Kasumi-1 (cell line): ENCODE results near the gene ACTL10.

Experiments
- DNase-seq, 2 experiments: peaks; one replicate each; lab custom pipeline; 2025; lab: John Stamatoyannopoulos, UW

Gene ACTL10

DNA sequence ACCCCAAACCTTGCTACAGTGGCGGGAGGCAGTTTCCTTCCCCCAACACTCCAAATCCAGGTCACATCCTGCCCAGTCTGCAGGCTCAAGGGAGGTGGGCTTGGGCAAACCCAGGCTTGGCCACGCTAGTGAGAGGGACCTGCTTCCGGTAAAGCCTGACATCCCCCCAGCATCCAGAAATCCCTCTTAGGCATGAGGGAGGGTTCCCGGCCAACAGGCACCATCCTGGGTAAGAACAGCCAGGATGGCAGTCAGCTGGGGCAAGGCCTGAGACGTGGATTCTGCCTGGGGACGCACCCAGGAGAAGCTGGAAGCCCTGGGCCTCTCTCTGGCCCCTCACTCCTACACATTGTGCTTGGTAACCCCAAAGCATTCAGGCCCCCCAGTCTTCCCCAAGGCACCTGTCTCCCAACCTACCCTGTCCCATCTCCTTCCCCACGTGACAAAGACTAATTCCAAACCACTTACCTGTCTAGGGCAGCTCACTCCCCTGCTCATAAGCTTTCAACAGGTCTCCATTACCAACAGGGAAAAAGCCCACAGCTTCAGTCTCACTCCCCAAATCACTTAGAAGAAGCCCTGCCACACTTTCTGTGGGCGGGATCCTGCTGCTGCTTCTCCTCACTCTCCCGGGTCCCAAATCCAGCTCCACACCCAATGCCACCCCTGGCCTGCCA is 2.5 kb upstream of the ACTL10 start:
- no peak for DNase-seq

DNA sequence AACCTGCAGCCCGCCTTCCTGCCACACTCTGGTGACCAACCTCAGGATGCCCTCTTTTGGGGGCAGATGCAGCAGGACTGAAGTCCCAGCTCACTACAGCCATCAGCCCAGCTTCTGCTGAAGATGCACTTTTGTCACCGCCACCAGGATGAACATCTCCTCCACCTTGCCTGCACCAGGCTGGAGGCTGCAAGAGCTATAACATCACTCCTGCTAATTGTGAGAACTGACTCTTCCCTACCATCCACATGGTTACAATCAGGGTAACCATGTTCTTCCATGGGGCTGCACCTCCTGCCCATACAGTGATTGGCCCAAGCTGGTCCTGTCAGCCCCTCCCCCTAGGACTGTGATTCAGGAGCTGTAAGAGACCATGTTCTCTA is 2.0 kb upstream of the ACTL10 start:
- DNase-seq = no peak

DNA sequence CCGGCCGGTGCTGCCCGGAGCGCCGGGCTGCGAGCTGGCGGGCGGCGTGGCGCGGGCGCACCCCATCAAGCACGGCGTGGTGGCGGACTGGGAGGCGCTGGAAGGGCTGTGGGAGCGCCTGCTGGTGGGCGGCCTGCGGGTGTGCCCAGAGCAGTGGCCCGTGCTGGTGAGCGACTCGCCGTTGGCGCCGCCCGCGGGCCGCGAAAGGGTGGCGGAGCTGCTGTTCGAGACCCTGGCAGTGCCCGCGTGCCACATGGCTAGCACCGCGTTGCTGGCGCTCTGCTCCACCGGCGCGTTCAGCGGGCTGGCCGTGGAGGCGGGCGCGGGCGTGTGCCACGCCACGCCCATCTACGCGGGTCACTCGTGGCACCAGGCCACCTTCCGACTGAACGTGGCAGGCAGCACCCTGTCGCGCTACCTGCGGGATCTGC is 517 bp downstream of the ACTL10 start:
- DNase-seq = no peak

GRCh38 chr20:33667676-33668465 is 1.1 kb downstream of the ACTL10 start:
- DNase-seq = peak; percentile 21 to 41

DNA sequence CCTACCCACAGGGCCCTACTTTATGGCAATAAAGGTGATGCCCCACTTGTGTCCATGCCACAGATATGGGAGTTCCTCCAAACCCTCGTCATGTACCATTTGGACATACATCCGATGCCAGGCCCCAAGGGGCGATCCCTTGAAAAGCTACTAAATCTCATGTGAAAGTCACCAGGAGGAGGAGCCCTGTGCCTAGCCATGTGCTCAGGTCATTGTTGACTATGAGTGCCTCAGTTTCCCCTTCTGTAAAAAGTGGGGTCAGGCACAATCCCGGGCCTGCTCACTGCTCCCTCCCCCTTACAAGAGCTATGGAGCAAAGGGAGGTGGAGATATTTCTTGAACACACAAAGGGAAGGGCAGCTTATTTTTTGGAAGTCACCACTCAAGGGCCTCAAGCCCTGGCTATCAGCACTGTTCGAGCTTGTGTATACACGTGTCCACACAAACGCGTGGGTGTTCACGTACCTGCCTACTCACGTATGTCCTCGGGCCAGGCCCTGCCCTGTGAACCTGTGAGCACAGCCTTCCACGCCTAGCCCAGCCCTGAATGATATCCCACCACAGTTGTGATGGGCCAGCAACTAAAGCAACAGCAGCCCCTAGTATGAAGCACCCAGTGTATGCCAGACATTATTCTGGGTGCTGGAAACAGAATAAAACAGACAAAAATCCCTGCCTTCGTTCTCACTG is 1.9 kb downstream of the ACTL10 start:
- no peak for DNase-seq

- no peak for DNase-seq
These were observed 2.5 kb downstream of the ACTL10 start for GRCh38 chr20:33669224-33669623.

DNA sequence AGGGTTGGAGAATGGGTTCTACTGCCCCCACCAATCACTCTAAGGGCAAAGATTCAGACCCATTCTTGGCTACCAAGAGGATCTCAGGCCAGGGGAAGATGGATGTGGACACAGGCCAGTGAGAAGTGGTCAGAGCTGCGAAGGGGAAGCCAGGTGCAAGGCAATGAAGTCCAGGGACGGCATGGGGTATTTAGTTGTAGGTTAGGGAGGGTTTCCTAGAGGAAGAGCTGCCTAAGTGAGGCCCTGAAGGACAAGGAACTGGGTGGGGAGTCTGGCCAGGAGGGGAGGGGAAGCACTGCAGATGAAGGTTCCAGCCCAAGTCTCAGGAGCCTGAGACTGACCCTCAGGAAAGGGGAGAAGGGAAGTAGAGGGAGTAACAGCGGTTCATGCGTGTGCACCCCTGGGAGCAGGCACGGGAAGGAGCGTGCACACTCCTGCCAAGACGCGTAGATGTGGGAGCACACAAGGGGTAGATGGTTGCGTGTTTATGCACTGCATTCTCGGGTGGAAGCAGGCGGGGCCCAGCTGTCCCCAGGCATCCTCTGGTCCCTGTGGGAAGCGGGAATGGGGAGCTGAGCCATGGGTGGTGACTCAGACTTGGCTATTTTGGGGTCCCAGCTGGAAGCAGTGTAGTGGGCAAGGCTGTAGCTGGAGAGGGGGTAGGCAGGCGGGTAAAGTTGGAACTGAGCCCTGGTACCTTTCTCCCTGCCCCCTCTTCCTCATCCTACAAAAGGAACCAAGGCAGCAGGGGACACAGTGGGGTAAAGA is 3.3 kb downstream of the ACTL10 start:
- no peak for DNase-seq

DNA sequence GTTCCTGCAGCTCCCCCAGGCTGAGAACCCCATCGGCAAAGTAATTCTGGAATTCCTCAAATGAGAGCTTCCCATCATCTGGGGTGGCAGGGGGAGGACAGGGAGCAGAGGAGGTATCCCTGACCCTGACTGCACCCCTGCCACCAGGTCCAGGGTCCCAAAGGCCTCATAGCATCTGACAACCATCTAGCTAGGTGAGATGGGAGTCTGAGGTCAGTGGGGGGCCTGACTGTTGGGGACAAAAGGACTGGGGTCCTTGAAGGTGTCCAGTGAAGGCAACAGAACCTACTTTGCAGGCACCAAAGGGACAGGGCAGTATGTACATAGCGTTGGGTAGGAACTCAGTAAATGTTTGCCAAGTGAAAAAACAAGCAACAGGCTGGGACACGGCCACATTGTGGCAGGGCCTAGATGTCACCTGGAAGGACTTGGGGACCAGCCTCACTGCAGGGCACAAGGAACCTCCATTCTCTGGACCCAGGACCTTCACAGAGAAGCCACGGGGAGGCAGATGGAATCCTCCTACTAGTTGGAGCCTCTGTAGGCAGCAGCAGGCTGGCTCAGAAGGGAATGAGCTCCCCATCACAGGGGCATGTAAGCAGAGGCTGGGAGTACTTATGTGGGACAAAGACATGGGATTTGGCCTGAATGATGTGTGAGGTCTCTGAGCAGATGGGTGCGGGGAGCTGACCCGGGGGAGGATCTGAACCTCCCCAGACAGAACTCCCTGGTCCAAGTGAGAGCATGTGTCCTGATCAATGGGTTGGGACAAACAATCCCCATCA is 4.2 kb downstream of the ACTL10 start:
- DNase-seq = no peak

- DNase-seq = no peak
These were observed 5.0 kb downstream of the ACTL10 start for GRCh38 chr20:33671573-33672288.

DNA sequence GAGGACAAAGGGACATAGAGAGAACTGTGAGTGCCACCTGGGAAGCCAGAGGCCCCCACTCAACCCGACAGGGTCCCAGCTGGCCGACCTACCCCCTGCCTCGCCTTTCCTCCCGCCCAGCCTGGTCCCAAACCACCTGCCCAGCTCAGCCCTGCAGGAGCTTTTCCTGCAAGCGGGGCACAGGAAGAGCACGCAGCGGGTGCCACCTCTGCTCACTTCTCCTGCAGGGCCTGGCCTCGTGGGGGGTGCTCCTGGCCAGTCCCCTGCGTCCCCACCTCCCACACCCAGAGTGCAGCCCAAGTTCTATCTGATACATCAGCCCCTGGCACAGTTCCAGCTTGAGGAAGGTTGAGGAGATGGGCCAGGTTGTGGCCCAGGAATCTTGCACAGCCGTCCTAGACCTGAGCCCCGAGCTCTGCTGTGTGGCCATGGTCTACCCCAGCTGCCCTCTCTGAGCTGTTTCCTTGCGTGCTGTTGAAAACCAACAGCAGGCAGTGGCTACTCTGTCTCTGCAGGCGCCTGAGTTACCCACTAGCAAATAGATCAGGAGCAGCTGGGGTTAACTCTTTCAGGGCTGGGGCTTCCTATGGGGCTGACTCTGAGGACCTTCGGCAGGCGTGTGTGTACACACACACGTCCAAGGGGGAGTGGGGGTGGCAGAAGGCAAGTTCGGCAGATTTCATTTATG is 5.8 kb downstream of the ACTL10 start:
- no peak for DNase-seq

GRCh38 chr20:33673114-33673409 is 6.3 kb downstream of the ACTL10 start:
- DNase-seq = no peak

DNA sequence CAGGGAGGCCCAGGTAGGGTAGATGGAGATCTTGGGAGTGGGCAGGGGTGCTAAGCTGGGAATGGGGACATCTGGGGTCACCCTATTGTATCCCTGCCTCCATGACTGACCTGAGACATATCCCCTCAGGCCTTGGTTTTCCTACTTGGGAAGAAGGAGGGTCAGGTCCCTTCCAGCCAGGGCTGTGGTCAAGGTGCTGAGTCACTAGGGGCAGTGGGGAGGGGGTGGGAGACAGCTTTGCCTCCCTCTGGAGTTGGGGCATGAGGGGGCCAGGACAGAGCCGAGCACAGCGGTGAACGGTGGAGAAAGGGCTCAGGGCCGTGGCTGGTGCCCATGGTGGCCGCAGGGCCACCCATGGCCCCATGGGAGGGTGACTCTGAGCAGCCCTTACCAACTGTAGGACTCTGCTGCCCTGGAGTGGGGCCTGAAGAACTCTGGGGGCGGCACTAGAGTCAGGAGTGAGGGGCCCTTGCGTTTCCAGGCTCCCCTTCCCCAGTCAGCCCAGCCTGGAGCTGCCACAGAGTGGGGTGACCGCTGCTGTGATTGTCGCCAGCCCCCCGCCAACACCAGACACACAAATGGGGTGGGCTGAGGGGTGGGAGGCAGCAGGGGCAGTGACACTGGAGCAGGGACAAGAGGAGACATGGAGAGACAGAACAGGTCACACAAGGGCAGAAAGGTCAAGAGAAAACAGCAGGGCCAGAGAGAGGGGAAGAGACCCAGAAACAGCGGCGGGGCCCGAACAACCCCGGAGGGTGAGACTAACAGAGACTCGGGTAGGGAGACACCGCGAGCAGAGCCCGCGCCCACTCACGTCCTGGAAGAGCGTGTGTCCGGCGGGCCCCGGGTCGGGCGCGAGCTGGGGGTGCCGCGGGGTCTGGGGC is 6.9 kb downstream of the ACTL10 start:
- peak; percentile 14 to 27 for DNase-seq

GRCh38 chr20:33674294-33675135 is 7.8 kb downstream of the ACTL10 start, which contains the start of gene NECAB3:
Gene NECAB3, minus strand, starts transcription at chr20:33674428. Its CDS starts 76 bp downstream, at chr20:33674352.
- DNase-seq = peak in 1 of 2 experiments; percentile 31

GRCh38 chr20:33675136-33675959 is 8.6 kb downstream of the ACTL10 start:
- DNase-seq = no peak

DNA sequence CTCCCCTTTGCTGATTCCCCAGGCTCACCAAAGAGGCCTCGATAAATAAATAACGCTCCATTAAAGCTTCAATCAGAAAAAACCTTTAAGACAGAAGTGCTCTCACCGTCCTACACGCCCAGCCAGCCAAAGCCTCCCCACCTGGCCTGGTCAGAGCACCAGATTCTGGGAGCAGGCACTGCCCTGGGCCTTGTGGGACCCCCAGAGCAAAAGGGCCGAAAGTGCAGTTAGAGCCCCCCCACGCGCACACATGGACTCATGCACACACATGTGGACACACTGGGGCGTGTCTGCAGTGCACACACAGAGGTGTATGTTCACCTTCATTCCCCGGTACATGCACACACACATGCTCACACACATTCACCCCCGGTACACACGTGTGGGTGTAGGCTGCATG is 9.4 kb downstream of the ACTL10 start:
- DNase-seq = no peak

- no peak for DNase-seq
These were observed 10.2 kb downstream of the ACTL10 start for GRCh38 chr20:33676652-33677645.
